GM13977 (cell line): ENCODE results near the gene DIAPH2.

ENCODE experiments used
- DNase-seq: peaks from one replicate; pipeline ENCODE4 v3.0.0; 2012; ENCODE audit warnings: low spot score
- in situ Hi-C: fragments of 300-500 bp; cut with MboI; formaldehyde crosslinking; loops from one replicate; pipeline ENCODE4 v1.12.0; 2022; ENCODE audit warnings: low sequenced_read_pairs, low pct_unique_long_range_greater_than_20kb, mixed read lengths, inconsistent platforms; ENCODE audit not compliant: unreplicated experiment
- TF ChIP-seq, protein P1 (sequence below): IDR thresholded peaks from 2 replicates; pipeline ENCODE4 v1.5.1; 2012; ENCODE audit warnings: mild to moderate bottlenecking, control low read depth; ENCODE audit not compliant: insufficient read depth; ENCODE audit errors: extremely low read depth, missing control alignments

DIAPH2 gene

DNA sequence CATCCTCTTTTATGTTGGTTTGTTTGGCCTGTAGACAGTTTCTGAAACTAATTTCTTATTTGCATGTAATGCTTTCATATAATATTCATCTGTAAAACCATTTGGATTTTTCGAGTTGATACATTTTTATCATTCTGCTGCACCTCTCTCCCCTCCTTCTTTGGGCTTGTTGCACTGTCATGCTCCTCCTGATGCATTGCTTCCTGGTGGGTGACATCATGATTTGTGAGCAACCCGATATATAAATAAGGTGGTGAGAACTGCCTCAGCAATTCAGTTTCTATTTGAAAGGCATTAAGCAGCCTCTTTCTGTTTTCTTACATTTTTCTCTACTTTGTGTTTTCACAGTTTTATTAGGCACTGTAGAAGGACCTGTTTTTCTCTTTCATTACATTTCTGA lies 714.8 kb downstream of the DIAPH2 start:
- in situ Hi-C loops: no loop called here
- TF ChIP-seq, protein P1, sequence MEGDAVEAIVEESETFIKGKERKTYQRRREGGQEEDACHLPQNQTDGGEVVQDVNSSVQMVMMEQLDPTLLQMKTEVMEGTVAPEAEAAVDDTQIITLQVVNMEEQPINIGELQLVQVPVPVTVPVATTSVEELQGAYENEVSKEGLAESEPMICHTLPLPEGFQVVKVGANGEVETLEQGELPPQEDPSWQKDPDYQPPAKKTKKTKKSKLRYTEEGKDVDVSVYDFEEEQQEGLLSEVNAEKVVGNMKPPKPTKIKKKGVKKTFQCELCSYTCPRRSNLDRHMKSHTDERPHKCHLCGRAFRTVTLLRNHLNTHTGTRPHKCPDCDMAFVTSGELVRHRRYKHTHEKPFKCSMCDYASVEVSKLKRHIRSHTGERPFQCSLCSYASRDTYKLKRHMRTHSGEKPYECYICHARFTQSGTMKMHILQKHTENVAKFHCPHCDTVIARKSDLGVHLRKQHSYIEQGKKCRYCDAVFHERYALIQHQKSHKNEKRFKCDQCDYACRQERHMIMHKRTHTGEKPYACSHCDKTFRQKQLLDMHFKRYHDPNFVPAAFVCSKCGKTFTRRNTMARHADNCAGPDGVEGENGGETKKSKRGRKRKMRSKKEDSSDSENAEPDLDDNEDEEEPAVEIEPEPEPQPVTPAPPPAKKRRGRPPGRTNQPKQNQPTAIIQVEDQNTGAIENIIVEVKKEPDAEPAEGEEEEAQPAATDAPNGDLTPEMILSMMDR: no peak
- peak; percentile 17 for DNase-seq

DNA sequence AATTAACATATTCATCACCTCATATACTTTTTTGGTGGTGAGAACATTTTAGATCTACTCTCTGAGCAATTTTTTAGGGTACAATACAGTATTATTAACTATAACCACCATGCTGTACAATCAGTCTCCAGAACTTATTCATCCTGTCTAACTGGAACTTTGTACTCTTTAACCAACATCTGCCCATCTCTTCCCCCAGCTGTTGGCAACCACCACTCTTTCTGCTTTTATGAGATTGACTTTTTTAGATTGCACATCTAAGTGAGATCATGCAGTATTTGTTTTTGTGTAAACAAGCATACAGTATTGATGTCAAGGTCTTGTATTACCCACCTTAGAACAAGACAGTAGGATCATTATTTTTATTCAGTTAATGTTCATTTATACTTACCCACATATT lies 715.9 kb downstream of the DIAPH2 start:
- TF ChIP-seq, protein P1: no peak
- in situ Hi-C loops: no loop called here
- no peak for DNase-seq

DNA sequence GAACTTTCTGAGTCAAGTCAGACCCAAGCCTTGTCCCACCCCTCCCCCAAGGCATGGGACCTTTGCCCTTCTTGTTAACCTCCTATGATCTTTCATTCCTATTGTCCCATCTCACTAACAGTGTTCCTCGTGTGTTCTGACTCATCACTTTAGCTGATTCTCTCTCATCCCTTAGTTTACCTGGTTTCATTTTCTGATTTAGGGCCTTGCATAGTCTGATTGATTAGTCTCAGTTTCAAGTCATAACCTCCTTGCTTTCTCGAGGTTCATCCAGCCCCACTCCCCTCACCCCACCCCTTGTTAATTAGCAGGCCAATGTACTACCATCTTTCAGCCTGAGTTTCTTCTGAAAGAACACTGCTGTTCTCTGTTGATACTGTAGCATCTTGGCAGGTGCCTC lies 716.5 kb downstream of the DIAPH2 start:
- DNase-seq: peak; percentile 4
- TF ChIP-seq, protein P1: no peak
- in situ Hi-C loops: no loop called here

DNA sequence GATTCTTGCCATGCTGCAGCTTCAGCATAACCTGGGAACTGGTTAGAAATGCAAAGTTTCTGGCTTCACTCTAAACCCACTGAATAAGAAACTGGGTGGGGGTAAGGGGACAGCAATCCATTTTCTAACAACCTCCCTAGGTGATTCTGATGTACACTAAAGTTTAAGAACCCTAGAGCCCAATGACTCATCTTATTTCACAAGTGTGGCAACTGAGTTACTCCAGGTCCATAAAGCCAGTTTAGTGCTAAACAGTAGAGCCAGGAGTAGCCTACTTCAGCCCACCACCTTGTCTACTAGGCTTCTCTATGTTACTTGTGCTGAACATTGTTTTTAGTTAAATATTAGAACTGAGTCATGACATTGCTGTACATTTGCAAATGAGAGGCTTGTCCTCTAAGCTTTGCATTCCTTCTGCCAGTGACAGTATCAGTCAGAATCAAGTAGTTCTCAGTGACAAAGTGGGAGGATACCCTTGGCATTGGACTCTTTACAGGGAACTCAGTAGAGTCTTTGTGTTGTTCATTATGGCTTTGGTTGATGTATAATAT lies 717.0 kb downstream of the DIAPH2 start:
- TF ChIP-seq, protein P1: no peak
- no peak for DNase-seq
- in situ Hi-C loops: no loop called here

DNA sequence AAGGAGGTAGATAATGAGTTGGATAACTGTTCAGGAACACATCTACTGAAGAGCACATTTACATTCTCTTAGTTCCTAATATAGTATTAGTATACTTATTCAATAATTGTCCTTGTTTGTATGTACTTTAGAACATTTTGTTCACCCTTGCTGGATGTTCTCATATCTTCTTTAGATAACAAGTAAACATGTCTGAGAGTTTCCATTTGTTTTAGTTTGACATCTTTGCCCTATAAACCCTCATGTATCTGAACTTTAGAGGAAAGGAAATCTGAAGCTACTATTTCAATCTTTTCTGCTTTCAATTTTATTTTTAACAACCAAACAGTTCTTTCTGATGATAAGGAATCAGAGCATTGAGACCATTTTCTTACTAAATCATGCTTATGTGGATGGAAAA lies 717.7 kb downstream of the DIAPH2 start:
- in situ Hi-C loops: no loop called here
- TF ChIP-seq, protein P1: no peak
- no peak for DNase-seq

DNA sequence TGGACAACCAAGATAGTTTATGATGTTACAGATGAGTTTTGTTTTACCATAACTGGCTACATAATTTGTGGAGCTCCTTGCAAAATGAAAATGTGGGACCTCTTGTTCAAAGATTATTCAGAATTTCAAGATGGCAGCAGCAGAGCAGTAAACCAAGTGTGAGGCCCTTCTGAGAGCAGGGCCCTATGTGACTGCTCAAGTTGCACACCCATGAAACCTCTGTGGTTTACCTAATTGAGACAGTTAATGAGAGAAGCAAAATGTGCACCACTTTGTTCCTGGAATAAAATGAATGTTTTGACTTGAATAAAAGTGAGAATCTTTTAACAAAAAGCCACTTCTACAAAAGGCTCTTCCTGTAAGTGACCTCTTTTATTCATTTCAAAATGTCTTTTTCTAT lies 718.3 kb downstream of the DIAPH2 start:
- in situ Hi-C loops: no loop called here
- TF ChIP-seq, protein P1: no peak
- no peak for DNase-seq
